ENCODE results near the gene MAPKAP1.

Gene MAPKAP1

DNA sequence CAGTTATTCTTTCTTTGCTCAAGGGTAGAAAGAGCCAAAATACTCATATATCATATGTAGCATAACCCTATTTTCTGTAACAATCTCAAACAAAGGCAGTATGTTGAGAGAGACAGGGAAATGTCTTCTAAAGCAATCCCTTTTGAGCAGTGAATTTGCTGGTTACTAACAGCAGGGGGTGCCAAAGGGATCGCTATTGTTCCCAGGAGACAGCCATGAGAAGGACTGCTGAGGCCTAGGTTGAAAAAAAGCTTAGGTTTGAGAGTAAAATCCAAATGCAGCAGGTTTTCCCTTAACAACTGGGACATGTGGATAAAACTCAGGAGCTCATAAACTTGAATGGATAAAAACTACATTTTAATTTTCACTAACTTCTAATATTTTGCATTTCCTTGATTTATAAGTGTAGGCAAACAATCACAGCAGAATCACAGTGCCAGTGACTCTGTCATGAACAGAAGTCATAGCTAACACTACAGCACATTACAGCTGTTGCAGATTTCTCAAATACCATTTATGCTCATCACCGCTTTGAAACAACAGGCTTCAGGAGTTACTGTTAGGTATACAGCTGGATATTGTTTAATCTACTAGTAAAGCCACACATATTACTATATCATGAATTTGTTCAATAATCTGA lies 148.4 kb downstream of the MAPKAP1 start:
- peak; percentile 34 for DNase-seq

DNA sequence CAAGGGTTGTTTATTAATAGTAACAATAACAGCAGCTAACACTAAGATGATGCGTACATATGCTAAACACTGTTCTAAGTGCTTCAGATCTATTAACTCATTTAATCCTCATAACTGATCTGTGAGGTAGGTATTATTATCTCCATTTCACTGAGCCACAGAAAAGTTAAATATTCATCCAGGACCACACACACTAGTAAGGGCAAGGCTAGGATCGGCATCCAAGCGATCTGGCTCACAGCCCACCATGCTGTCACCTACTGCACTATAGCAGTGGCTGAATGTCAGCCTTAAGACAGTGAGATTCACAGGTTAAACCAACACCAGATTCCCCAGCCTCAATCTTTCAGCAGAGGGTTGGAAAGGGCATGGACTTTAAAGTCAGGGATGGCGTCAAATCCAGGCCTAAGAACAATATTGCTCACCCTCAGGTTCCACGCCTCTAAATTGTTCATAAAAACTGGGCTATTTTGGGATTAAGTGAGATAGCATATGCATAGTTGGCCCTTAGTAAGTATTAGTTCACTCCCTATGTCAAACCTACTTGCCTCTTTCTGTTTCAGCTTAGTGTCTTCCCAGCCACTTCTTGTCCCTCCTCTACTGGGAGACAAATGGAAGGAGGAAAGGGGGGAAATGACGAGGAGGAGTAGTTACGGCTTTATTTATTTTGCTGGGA lies 150.8 kb downstream of the MAPKAP1 start:
- DNase-seq, result no peak

DNA sequence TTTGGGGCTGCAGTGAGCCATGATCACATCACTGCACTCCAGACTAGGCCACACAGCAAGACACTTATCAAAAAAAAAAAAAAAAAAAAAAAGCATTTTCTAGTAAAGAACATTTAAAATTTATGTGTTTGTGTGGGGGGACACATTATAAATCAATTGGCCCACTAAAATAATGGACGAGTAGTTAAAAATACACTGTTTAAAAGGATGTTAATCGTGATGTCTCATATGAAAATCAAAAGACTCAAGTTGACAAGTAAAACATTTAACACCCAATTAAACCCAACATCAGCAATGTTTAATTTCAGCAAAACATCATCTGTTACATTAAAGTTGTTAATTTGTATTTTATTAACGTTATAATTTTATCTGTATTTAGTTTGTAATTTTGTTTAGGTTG lies 152.3 kb downstream of the MAPKAP1 start:
- no peak for DNase-seq

DNA sequence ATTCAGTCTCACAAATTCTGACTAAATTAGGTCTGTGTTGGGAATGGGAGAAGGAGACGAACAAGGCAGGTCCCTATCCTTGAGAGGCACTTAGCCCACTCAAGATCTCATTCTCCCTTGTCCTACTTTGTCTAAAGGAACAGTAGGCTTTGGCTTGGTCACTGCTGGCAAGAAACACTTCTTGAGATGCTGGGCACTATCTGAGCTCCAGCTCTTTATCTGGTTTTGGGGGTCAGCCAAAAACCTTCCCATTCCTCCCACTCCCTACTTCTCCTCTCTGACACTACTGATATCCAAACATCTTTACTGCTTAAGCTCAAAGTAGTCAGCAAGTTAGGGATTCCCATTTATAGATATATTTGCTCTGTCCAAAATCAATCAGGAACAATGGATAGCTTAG lies 155.2 kb downstream of the MAPKAP1 start:
- DNase-seq, result no peak

DNA sequence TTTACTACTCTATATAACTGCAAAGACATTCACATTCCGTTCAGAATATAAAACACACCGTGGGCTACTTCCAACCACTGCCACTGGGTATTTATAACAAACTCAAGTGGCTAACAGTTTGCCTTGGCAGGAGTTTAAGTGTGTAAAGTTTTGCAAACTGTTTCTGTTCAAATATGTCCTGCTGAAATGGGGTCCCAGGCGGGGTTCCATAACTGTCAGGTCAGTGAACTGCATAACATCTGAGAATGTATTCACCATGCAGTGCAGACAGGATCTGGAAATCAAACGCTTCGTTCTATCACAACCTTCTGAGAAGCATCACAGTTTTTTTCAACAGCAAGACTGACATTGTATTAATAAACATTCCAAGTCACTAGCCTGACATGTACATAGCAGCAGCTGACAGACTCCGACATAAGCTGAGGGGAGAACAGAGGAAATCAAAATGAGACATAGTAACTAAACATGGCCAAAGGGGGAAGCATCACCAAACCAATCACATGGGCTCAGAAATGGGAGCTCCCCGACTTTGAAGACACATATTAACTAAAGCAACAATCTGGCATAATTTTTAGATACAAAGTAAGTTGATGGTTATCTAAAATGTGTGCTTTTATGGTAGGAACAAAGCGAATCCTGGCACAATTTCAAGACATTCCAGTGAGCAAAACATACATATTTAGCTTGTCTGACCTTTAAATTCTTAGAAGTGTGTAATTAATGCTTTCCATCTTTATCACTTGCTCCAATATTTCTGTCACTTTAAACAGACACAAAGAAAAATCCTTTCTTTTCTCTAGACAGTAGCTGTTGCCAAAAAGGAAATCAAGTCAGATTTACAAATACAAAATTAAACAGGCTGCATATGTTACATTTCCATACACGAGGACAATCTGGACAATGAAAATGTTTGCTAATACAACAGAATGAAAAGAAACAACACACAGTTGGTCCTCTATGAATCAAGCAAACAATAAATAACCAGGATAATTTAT lies 156.8 kb downstream of the MAPKAP1 start:
- no peak for DNase-seq

DNA sequence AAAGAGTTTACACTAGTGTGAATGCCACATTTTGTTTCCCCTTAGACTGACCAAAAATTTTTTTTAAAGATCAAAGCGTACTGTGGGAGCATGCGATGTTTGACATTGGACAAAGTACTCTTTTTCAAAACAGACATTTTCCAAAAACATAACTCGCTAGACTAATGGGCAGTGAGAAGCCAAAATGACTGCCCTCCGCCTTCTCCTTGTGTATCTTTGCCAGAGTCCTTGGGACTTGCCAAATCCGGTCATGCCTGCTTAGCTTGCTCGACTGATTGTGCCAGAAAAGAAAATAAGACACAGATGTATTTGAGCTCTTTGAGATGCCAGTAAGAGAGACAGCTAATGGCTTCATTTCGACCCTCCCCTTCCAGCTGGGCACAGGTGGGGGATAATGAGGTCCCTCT lies 157.5 kb downstream of the MAPKAP1 start:
- no peak for DNase-seq

DNA sequence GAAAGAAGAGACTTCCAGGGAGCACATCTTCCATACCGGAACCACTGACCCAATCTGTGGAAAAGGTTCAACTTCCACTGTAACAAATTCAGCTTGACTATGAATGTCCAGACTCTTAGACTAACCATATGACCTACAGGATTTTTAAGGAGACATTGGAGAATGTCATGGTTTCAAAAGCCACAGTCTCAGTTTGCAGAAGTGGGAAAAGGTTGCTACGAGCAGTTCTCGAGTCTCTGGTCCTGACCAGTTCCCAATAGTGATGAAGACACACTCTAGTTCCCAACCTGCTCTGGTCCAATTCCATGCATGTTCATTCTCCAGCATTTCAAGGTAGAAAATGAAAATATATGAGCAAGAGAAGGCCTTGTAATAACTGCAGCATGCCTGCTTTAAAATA lies 158.0 kb downstream of the MAPKAP1 start:
- DNase-seq, result no peak

DNA sequence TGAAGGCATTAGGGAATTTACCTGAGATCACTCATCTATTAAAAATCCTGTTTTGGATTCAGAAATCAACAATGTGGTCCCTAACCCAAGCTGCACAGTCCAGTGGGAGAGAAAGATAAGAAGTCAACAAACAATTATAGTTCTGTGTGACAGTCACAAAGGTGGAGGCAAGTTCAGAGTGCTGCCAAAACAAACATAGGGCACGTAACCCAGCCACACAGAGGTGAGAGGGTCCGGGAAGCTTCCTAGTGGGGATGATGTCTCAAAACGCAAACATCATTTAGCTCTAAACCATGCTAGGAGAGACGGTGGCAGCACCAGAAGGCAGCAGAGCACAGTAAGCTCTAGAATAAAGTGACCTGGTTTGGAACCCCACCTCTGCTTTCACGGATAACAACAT lies 158.9 kb downstream of the MAPKAP1 start:
- no peak for DNase-seq

DNA sequence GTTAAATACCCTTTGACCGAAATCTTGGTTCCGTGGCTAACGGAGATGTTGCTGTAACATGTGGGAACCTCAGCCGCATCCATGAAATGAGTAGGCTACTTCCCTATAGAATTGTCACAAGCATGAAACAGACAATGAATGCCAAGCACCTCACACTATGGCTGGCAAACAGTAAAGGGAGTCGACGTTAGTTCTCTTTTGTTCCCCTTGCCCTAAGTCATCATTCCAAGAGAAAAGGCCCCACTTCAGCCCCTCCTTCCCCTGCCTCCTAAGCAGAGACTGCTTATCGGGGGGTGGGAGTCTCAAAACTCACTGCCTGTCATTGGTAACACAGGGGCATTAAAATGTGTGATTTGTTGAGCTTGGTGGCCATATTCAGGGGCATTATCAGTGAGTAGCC lies 159.6 kb downstream of the MAPKAP1 start:
- no peak for DNase-seq

DNA sequence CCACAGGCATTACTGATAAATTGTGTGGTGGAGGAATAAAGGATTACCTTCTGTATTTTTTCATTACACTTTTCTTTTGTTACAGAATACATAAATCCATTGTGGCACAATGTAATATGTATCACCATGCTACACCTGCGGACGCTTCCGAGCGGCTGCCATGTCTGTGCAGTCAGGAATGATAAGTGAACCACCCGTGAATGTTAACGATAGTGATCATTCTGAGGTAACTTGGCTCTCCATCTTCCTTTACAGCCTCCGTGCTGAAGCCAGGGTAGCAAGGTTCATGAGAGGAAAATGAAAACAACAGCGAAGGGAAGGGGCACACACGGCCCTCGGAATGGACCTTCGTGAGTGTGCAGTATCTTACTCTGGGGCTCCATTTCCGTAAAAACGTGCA lies 161.2 kb downstream of the MAPKAP1 start:
- no peak for DNase-seq

DNA sequence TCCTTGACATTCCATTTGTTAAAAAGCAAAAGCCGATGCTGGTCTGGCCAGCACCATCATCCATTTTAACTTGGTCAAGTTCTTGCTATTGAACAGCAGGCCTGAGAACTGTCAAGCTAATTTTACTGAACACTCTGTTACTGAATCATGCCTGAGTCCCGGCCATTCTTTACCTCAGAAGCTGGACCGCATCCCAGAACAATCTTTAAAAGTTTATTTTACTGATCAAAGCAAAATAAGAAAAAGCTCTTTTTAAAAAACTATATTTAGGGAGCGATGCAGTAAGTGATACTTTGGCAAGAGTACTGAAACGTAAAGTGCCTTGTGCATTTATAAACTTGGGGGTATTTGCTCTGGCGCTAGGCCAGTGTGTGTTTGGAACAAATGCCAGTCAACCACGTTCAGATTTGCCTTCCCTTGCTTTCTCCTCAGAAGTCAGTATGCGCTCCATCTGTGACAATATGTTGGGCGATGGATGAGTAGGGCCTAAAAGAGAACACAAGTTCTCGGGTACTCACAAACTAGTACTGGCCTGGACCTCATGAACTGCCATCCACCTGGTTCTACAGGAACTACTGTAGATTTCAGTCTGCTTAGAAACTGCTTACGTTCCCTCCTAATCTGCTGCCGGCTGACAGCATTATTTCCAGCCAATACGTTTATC lies 161.9 kb downstream of the MAPKAP1 start:
- DNase-seq, result no peak

DNA sequence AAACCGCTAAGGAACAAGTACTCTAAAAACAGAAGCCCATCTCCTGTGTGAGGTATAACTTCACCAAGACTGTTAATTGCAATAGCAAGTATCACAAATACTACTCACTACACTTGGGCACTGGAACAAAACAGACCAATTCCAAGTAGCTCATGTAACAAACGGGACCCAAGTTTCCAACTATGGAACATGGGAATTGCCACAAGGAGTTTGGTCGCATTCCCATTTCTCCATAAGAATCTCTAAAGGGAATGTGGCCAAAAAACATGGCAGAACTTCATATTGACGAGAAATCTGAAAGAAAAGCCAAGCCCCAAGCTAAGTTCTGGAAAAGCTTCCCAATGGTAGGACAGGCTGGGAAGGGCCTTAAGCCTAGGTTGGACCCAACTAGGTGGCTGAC lies 162.5 kb downstream of the MAPKAP1 start:
- DNase-seq, result no peak

DNA sequence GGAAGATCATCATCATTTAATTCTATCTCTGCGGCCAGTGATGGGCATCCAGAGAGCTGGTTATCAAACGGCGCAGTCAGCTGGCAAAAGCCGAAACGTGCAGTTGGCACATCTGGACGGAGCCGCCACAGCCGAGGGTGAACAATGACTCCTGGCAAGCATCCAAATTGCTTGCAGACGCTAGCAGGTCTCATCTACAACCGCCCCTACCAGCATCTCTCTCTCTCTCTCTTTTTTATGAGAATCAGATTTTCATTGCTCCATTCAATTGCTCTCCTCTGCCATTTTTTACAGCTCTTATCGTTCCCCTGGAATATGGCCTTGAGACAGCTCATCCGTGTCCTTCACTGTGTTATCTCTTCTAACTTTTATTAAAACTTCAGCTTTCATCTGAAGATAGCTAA lies 165.2 kb downstream of the MAPKAP1 start:
- DNase-seq, result no peak

DNA sequence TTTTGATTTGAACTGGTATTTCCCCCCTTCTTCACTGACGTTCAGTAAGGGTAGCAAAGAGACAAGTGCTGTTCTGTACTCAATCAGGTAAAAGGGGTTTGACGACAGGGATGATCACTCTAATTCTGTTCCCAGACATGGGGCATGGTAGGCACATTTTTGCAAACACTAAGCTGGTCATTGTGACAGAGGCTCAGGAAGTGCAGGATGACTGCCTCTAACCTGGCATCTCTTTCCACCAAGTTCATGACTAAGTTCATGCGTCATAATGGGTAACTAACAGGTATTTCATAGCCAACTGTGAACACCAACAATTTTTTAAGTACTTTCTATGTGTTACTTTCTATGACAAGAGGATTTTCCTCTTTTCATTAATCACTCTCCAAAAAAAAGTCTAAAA lies 166.5 kb downstream of the MAPKAP1 start:
- DNase-seq, result no peak

DNA sequence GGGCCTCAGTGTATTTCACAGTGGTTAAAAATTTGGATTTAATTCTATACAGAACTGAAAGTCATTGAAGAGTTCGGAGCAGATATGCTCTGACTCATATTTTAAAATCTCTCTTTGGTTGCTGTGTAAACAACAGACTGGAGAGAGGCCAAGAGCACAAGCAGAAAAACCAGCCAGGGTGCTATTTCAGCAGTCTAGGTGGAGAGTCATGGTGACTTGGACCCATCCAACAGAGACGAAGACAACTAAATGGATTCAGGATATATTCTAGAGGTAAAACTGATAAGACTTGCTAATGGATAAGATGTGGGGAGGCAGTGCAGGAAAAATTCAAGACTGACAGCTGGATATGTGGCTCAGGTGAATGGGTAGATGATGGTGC lies 168.9 kb downstream of the MAPKAP1 start:
- DNase-seq, result no peak

DNA sequence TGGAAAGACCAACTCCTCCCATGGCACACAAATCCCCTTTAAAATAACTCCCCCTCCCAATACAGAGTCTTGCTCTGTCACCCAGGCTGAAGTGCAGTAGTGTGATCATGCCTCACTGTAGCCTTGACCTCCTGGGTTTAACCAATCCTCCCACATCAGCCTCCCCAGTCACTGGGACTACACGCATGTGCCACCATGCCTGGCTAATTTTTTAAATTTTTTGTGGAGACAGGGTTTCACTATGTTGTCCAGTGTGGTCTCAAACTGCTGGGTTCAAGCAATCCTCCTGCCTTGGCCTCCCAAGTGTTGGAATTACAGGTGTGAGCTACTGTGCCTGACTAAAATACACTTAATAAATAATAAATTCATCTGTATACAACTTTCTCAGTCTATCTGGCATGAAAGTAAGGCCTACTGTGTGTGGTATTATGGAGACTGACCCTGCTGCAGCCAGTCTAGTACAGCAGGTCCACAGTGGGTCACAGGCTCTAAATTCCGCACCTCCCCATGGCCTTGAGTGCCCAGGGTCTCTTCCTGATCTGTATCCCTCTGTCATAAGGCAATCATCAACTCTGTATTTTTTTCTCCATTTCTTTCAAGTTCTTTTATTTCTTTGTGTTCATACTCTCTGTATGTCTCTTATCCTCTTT lies 169.4 kb downstream of the MAPKAP1 start:
- no peak for DNase-seq

DNA sequence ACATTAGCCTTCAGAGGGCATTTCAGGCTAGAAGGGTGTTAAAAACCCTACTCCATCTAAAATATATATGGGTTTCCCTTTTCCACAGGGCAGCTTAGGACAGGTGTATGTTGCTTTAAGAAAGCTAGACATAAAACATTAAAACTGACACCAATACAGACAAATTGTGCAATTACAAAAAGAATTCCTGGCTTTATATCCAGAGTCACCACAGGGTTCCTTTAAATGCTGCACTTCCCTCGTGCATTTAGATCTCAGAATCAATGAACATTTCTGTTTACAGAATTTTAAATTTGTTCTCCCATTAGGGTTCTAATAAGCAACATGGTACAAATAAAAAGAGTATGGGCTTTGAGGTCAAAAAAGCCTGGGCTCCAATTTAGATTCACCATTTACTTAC lies 170.2 kb downstream of the MAPKAP1 start:
- no peak for DNase-seq

DNA sequence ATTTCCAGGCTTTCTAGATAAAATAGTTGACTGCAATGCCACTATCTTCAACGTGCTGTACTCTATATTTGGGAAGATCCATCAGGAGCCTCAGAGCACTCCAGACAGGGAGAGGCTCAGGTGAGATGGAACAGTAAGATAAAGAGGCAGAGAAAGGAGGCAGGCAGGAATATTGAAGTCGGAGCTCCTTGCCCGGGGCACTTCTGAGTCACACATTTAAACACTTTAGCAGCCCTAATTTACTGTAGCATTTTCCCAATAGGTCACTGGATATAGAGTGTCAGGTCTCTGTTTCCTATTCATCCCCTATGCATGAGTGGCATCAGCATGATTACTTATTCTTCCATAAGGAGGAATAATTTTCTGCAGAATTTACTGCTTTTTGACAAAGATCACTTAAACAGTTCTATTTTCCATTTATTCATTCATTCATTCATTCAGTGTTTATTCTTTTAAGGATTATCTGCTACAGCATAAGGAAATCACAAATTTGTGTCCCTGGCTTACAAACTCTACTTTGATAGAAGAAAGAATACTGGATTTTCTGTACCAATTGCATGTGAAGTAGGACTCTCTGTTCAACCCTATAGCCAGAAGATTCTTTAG lies 170.7 kb downstream of the MAPKAP1 start:
- no peak for DNase-seq

DNA sequence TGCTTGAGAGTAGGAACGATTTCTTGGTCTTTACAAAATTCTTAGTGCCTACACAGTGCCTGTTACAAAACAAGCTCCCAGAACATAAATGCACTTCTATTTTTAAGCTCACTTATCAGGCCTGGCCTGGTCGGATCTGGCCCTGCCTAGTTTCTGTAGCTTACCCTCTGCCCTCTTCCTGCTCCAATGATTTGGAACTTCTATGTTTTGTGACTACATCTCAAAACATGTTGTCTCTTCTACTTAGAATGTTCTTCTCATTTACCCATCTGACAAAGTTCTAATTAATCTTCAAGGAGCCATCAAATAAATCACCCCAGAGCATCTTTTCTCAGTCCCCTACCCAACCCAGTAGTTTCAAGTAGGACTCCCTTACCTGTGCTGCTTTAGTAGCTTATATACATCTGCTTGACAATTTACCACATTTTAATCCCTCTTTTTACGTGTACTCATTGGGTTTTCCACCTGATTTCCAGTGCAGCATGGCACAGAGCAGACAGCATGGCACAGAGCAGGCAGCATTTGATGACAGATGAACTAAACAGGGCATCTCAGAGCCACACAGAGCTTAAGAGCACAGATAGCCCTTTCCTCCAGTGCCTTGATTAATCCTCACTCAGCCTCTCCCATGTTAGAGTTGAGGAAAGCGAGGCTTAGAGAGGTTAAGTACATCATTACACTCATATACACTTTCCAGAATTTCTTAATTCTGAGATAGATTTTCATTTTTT lies 171.9 kb downstream of the MAPKAP1 start:
- DNase-seq, result no peak

DNA sequence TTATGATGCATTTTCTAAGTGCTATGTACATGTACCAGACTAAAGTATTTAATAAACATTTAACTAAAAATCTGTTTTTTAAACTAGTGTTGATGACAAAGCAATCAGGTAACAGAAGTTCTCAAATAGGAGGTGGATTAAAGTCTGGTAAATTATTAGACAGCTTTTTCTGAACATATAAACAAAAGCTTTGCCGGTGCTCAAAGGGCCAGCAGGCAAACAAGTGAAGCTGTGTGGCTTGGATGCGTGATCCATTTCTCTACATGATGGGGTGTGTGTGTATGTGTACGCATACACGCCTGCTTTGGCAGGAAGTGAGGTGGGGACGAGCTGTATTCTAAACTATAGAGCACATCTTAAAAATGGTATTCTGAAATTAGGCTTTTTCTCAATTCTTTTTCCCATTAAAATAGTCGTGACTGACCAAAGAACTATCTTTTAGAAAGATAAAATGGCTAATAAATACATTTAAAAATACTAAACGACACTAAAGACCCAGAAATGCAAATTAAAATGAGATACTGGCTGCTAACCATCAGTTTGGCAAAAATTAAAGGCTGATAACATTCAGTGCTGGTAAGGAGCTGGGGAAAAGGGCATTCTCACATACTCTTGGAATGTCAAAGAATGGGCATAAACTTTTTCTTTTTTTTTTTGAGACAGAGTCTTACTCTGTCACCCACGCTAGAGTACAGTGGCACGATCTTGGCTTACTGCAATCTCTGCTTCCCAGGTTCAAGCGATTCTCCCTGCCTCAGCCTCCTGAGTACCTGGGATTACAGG lies 174.0 kb downstream of the MAPKAP1 start:
- no peak for DNase-seq

DNA sequence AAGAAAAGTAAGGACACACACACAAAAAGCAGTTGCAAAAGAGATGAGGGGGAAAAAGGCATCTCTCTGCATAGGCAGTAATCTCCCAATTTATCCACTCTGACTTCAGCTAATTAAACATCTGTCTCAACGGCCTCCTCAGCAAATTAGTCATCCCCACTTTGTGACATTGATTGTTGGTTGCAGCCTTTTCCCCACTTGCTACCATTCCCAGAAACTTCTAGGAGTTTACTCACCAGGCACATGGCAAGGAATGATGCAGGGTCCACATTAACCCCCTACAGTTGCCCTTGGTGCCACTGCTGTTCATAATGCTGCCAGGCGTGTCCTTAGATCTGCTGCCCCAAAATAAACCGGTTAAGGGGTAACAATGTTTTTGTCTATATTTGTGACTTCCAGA lies 174.6 kb downstream of the MAPKAP1 start:
- DNase-seq, result no peak
